ENCODE data around the gene DLL1.

DNA sequence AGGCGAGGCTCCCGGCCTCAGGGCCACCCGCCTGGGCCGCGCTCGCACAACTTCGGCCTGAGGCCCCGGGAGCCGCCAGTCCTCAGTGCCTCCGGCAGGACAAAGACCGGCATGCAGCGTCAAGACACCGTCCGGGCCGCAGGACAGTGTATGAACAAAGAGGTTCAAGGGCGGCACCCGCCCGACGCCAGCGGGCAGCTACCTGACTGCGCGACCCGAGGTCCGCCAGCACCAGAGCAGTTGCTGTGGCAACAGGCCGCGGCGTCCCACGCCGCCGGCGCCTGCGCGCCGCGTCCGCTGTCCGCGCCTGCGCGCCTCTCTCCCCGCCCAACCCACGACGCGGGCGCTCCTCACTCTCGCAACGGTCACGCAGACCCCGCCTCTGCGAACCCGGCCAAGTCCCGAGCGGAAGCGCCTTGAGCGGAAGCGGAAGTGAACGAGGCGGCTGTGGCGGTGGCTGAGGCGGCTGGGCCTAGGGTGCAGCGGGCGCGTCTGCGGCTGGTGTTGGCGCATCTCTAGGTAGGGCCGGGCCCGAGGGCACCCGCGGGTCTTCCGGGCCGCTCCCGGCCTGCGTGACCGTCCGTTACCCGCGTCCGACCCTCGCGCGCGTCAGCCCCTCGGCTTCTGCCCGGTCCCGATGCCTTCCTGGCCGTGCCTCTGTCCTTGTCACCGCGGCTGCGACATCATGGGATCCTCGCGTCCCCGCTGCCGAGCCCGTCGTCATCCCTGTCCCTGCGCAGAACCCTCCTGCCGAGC lies 15.6 kb upstream of the DLL1 start, which contains the start of gene FAM120B:
- no peak for TF ChIP-seq CTCF (conservative IDR thresholded peaks at IDR 0.05)
- peak; percentile 90 for TF ChIP-seq ZFX (IDR thresholded peaks at IDR 0.05)

Measured in C4-2B (cell line).